H9 (cell line): ENCODE results near the gene ADGRG1. TPM values are rescaled to one million over a fixed set of nuclear protein-coding genes. Genes with fewer than 3 reads are reported as not detected.

ENCODE experiments used
- DNase-seq: peaks from one replicate; pipeline ENCODE4 v3.0.0-alpha.2; 2017
- H2AFZ ChIP-seq: one replicate; pipeline ENCODE4 v1.6.1; 2013; ENCODE audit warnings: mild to moderate bottlenecking, low read length, control low read depth, moderate library complexity
- H2AK5ac ChIP-seq: 2 replicates; pipeline ENCODE4 v1.6.1; 2013; ENCODE audit warnings: low read length, control low read depth, mixed read lengths; ENCODE audit not compliant: insufficient read length
- H2BK120ac ChIP-seq: one replicate; pipeline ENCODE4 v1.6.1; 2013; ENCODE audit warnings: low read depth, mild to moderate bottlenecking, low read length, control low read depth, inconsistent platforms; ENCODE audit not compliant: poor library complexity, severe bottlenecking
- H2BK12ac ChIP-seq: 2 replicates; pipeline ENCODE4 v1.6.1; 2013; ENCODE audit warnings: low read length, control low read depth, mixed read lengths, low read depth; ENCODE audit not compliant: insufficient read length
- H2BK15ac ChIP-seq: 2 replicates; pipeline ENCODE4 v1.6.1; 2013; ENCODE audit warnings: low read depth, low read length, control low read depth
- H2BK20ac ChIP-seq: one replicate; pipeline ENCODE4 v1.6.1; 2013; ENCODE audit warnings: low read depth, mild to moderate bottlenecking, low read length, control low read depth, inconsistent platforms; ENCODE audit not compliant: poor library complexity, severe bottlenecking
- H2BK5ac ChIP-seq: 2 replicates; pipeline ENCODE4 v1.6.1; 2013; ENCODE audit warnings: low read length, control low read depth, mixed read lengths; ENCODE audit not compliant: insufficient read length
- H3K14ac ChIP-seq: 2 replicates; pipeline ENCODE4 v1.6.1; 2013; ENCODE audit warnings: low read length, control low read depth; ENCODE audit not compliant: insufficient read depth
- H3K18ac ChIP-seq: 2 replicates; pipeline ENCODE4 v1.6.1; 2013; ENCODE audit warnings: low read depth, mild to moderate bottlenecking, mixed read lengths, low read length, control low read depth; ENCODE audit not compliant: insufficient read length
- H3K23ac ChIP-seq: 2 replicates; pipeline ENCODE4 v1.6.1; 2013; ENCODE audit warnings: low read length, control low read depth, mixed read lengths, low read depth; ENCODE audit not compliant: insufficient read length
- H3K23me2 ChIP-seq: 2 replicates; pipeline ENCODE4 v1.6.1; 2013; ENCODE audit warnings: low read depth, mild to moderate bottlenecking, mixed read lengths, low read length, control low read depth; ENCODE audit not compliant: insufficient read length, poor library complexity, severe bottlenecking
- H3K27ac ChIP-seq: 2 replicates; pipeline ENCODE4 v1.5.1; 2013; ENCODE audit warnings: low read length, control low read depth, mixed read lengths, low read depth; ENCODE audit not compliant: insufficient read length
- H3K27me3 ChIP-seq: 2 replicates; pipeline ENCODE4 v1.6.1; 2013; ENCODE audit warnings: low read length, control low read depth, inconsistent platforms; ENCODE audit not compliant: insufficient read depth
- H3K4ac ChIP-seq: 2 replicates; pipeline ENCODE4 v1.6.1; 2013; ENCODE audit warnings: low read depth, mild to moderate bottlenecking, control low read depth, inconsistent platforms, low read length, moderate library complexity
- H3K4me1 ChIP-seq: 2 replicates; pipeline ENCODE4 v1.6.1; 2013; ENCODE audit warnings: low read length, control low read depth, inconsistent platforms; ENCODE audit not compliant: insufficient read depth
- H3K4me2 ChIP-seq: 2 replicates; pipeline ENCODE4 v1.6.1; 2013; ENCODE audit warnings: low read length, control low read depth, mixed read lengths; ENCODE audit not compliant: insufficient read length, insufficient read depth
- H3K56ac ChIP-seq: 2 replicates; pipeline ENCODE4 v1.6.1; 2013; ENCODE audit warnings: low read depth, mild to moderate bottlenecking, mixed read lengths, low read length, control low read depth; ENCODE audit not compliant: insufficient read length
- H3K79me1 ChIP-seq: 2 replicates; pipeline ENCODE4 v1.6.1; 2013; ENCODE audit warnings: low read depth, mild to moderate bottlenecking, moderate library complexity, low read length, control low read depth, inconsistent platforms; ENCODE audit not compliant: insufficient read depth, poor library complexity, severe bottlenecking
- H3K79me2 ChIP-seq: 2 replicates; pipeline ENCODE4 v1.6.1; 2013; ENCODE audit warnings: low read length, control low read depth, inconsistent platforms; ENCODE audit not compliant: insufficient read depth
- H3K9ac ChIP-seq: 2 replicates; pipeline ENCODE4 v1.6.1; 2013; ENCODE audit warnings: low read length, control low read depth, mixed read lengths; ENCODE audit not compliant: insufficient read length; ENCODE audit errors: extremely low read depth
- H3K9me3 ChIP-seq: one replicate; pipeline ENCODE4 v1.6.1; 2013; ENCODE audit warnings: low read depth, low read length, inconsistent platforms; ENCODE audit not compliant: control insufficient read depth
- H3T11ph ChIP-seq: one replicate; pipeline ENCODE4 v1.6.1; 2013; ENCODE audit warnings: mild to moderate bottlenecking, low read length, control low read depth, inconsistent platforms
- H4K20me1 ChIP-seq: one replicate; pipeline ENCODE4 v1.6.1; 2013; ENCODE audit not compliant: control insufficient read depth, insufficient read length, insufficient read depth
- H4K5ac ChIP-seq: 2 replicates; pipeline ENCODE4 v1.6.1; 2013; ENCODE audit warnings: low read depth, mild to moderate bottlenecking, mixed read lengths, low read length, control low read depth; ENCODE audit not compliant: insufficient read length
- H4K8ac ChIP-seq: replicated peaks from 2 replicates; pipeline ENCODE4 v1.6.1; 2013; ENCODE audit warnings: low read length, control low read depth, mixed read lengths, low read depth; ENCODE audit not compliant: insufficient read length
- H4K91ac ChIP-seq: 2 replicates; pipeline ENCODE4 v1.6.1; 2013; ENCODE audit warnings: low read depth, mild to moderate bottlenecking, moderate library complexity, mixed read lengths, low read length, control low read depth; ENCODE audit not compliant: insufficient read length
- H3K27ac Mint-ChIP-seq, 3 experiments: 2 replicates in 2 of 3; 3 replicates in 1 of 3; pipeline ENCODE4 v1.8.0; 2020 to 2021; ENCODE audit warnings: mixed read lengths in 3 of 3, mild to moderate bottlenecking in 1 of 3, moderate library complexity in 1 of 3
- H3K27me3 Mint-ChIP-seq: 2 replicates; pipeline ENCODE4 v1.8.0; 2021; ENCODE audit warnings: low read depth, mild to moderate bottlenecking, moderate library complexity, mixed read lengths
- H3K36me3 Mint-ChIP-seq, 3 experiments: 2 replicates in 2 of 3; 3 replicates in 1 of 3; pipeline ENCODE4 v1.8.0; 2020 to 2021; ENCODE audit warnings: low read depth in 3 of 3, mixed read lengths in 3 of 3; ENCODE audit not compliant: insufficient read depth in 1 of 3
- H3K4me1 Mint-ChIP-seq, 2 experiments: 2 replicates each; pipeline ENCODE4 v1.8.0; 2020; ENCODE audit warnings: mixed read lengths in 2 of 2
- H3K4me3 Mint-ChIP-seq, 2 experiments: 2 replicates in 1 of 2; 3 replicates in 1 of 2; pipeline ENCODE4 v1.8.0; 2020 to 2021; ENCODE audit warnings: mild to moderate bottlenecking in 2 of 2, mixed read lengths in 2 of 2, moderate library complexity in 1 of 2
- H3K9me3 Mint-ChIP-seq, 2 experiments: 2 replicates in 1 of 2; 3 replicates in 1 of 2; pipeline ENCODE4 v1.8.0; 2020; ENCODE audit warnings: mild to moderate bottlenecking in 2 of 2, mixed read lengths in 2 of 2, moderate library complexity in 1 of 2
- WGBS: extraction: QIAGEN DNeasy Blood & Tissue Kit; methylation state at CpG from one replicate; pipeline ENCODE4 v1.1.7; 2013; ENCODE audit warnings: missing lambda C conversion rate, low lambda C conversion rate, mixed read lengths; ENCODE audit not compliant: insufficient read length; ENCODE audit errors: extremely low coverage; 5-methylcytosine and 5-hydroxymethylcytosine counted together
- total RNA-seq: library from RNA; stranded (reverse); gene quantifications from 2 replicates; pipeline ENCODE4 v1.2.1, GENCODE V29; 2021
- TF ChIP-seq, protein P1 (sequence below): fragments of 200-600 bp; sonication (generic); conservative IDR thresholded peaks from 3 replicates; pipeline ENCODE4 v1.8.0; 2021; ENCODE audit warnings: antibody characterized with exemption, mild to moderate bottlenecking

The ADGRG1 gene
- total RNA-seq, 1 experiment from 2014 or later = 1.1 TPM

- Histone ChIP-seq H2BK20ac (no peak overlapping the region), H2AK5ac (no peak overlapping the region), H4K8ac (no peak overlapping the region), H3K27me3 (no peaks in the 10 kb centered on the region), H3K4me1 (no peaks in the 10 kb centered on the region), H3K79me2 (no peaks in the 10 kb centered on the region), H3K4ac (no peak overlapping the region), H3K23me2 (no peaks in the 10 kb centered on the region), H3K4me2 (no peak overlapping the region), H4K20me1 (no peaks in the 10 kb centered on the region), H2BK15ac (no peak overlapping the region), H2AFZ (no peak overlapping the region), H2BK120ac (no peak overlapping the region), H3T11ph (no peak overlapping the region), H3K18ac (no peak overlapping the region), H3K27ac (no peak overlapping the region), H3K23ac (no peak overlapping the region), H3K9me3 (no peaks in the 10 kb centered on the region), H3K56ac (no peak overlapping the region), H2BK5ac (no peak overlapping the region), H4K5ac (no peak overlapping the region), H3K9ac (no peak overlapping the region), H3K14ac (no peak overlapping the region), H2BK12ac (no peak overlapping the region), H4K91ac (no peak overlapping the region), H3K79me1 (no peaks in the 10 kb centered on the region)
- Mint-ChIP-seq H3K27ac (no peak overlapping the region), H3K4me3 (no peak overlapping the region), H3K36me3 (no peaks in the 10 kb centered on the region), H3K27me3 (peaks cover 2% of the 10 kb centered on the region), H3K9me3 (no peaks in the 10 kb centered on the region), H3K4me1 (peaks cover 1 to 9% of the 10 kb centered on the region in 2 experiments; a peak in 2 of 4 replicates)
- TF ChIP-seq, protein P1, sequence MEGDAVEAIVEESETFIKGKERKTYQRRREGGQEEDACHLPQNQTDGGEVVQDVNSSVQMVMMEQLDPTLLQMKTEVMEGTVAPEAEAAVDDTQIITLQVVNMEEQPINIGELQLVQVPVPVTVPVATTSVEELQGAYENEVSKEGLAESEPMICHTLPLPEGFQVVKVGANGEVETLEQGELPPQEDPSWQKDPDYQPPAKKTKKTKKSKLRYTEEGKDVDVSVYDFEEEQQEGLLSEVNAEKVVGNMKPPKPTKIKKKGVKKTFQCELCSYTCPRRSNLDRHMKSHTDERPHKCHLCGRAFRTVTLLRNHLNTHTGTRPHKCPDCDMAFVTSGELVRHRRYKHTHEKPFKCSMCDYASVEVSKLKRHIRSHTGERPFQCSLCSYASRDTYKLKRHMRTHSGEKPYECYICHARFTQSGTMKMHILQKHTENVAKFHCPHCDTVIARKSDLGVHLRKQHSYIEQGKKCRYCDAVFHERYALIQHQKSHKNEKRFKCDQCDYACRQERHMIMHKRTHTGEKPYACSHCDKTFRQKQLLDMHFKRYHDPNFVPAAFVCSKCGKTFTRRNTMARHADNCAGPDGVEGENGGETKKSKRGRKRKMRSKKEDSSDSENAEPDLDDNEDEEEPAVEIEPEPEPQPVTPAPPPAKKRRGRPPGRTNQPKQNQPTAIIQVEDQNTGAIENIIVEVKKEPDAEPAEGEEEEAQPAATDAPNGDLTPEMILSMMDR = no peak
- DNase-seq = peak; percentile 3
- WGBS = no CpG with 5 or more reads among the region's 4 CpGs
Measured at GRCh38 chr16:57613514-57613913, 14.9 kb upstream of the ADGRG1 start.
